ENCODE measurements around the gene PTPDC1.
"Not testable (repeated sequence)": the region's sequence is repeated elsewhere in the genome, so short reads cannot be mapped to it uniquely, and the experiment has no call there.

Gene PTPDC1

DNA sequence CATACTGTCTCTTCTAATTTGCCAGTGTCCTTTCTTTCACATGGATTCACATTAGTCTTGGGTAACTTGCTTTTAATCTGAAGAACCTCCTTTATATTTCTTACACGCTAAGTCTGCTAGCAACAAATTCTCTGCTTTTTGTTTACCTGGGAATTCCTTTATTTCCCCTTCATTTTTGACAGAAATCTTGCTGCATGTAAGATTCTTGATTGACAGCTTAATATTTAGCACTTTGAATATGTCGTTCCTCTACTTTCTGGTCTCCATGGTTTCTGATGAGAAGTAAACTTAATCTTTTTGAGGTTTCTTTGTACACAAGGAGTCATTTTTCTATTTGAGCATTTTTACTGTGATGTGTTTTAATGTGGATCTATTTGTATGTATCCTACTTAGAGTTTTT lies 6.2 kb upstream of the PTPDC1 start:
- H3K36me3 ChIP-seq (ENCODE audit: control insufficient read depth, insufficient read depth, low read length), result no peaks in the 10 kb centered on the region
- H3K9me3 ChIP-seq (ENCODE audit: control insufficient read depth, low read length), result no peaks in the 10 kb centered on the region
- H3K4me1 ChIP-seq (ENCODE audit: control insufficient read depth, insufficient read depth, low read length), result peaks cover 20% of the 10 kb centered on the region

DNA sequence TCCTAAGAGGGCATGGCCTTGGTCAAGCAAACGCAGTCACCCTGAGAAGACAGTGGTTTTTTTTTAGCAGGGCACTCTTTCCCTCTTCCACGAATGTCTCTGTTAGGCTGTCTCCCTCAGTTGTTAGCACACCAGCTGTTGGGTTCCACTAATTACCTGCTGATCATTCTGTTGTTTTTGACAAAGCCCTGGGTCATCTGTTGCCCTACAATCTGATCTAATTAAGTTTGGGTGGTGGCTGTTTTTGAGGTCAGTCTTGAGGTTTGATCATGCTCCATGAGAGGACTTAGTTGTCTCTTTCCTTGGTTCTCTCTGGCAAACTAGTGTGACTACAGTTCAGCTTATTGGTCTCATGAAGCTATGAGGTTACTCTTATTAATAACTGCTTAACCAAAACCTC lies 5.0 kb upstream of the PTPDC1 start:
- Histone ChIP-seq H3K27me3 (ENCODE audit: control insufficient read depth, insufficient read depth, low read length) (no peaks in the 10 kb centered on the region), H3K9ac (ENCODE audit: low read length) (no peak overlapping the region), H3K4me3 (ENCODE audit: low read length) (no peak overlapping the region), H3K4me1 (ENCODE audit: control insufficient read depth, insufficient read depth, low read length) (peaks cover 22% of the 10 kb centered on the region), H3K9me3 (ENCODE audit: control insufficient read depth, low read length) (no peaks in the 10 kb centered on the region), H3K36me3 (ENCODE audit: control insufficient read depth, insufficient read depth, low read length) (no peaks in the 10 kb centered on the region)

More for the DNA sequence above, 6.2 kb upstream of the PTPDC1 start:
- H3K4me3 ChIP-seq (ENCODE audit: low read length), result no peak overlapping the region
- H3K27me3 ChIP-seq (ENCODE audit: control insufficient read depth, insufficient read depth, low read length), result no peaks in the 10 kb centered on the region
- no peak overlapping the region for H3K9ac ChIP-seq (ENCODE audit: low read length)

DNA sequence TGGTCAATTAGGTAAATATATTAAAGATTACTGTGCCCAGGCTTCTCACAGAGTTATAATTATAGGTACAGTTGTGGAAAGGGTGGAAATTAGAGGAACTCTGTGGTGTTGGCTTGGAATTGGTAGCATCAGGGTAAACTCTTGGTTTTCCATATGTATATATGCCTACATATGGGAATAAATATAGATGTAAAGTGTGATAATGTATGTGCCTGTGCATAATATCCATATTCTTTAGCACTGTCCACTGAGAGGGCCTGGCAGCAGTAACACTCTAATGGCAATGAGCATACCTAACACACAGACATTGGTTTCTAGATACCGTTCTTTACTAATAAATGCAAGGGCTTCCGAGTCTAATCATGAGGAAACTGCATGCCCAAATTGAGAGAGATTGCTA lies 4.0 kb upstream of the PTPDC1 start:
- H3K4me1 ChIP-seq (ENCODE audit: control insufficient read depth, insufficient read depth, low read length), result peaks cover 22% of the 10 kb centered on the region
- H3K27me3 ChIP-seq (ENCODE audit: control insufficient read depth, insufficient read depth, low read length), result no peaks in the 10 kb centered on the region
- H3K4me3 ChIP-seq (ENCODE audit: low read length), result no peak overlapping the region

DNA sequence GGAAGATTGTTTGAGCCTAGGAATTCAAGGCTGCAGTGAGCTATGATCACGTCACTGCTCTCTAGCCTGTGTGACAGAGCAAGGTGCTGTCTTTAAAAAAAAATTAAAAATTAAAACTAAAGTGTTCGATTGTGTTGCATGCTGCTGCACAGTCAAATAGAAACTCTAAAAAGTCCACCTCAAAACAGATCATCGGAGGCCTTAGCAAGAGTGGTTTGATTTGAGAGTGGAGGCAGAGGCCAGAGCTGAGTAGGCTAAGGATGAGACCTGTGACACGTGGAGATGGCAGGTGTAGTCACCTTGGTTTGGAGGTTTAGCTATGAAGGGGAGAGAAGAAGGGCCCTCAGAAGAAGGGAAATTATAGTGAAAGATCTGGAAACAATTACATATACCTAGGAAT lies 2.8 kb upstream of the PTPDC1 start:
- peaks cover 20% of the 10 kb centered on the region for H3K4me1 ChIP-seq (ENCODE audit: control insufficient read depth, insufficient read depth, low read length)
- H3K9ac ChIP-seq (ENCODE audit: low read length), result no peak overlapping the region
- H3K36me3 ChIP-seq (ENCODE audit: control insufficient read depth, insufficient read depth, low read length), result no peaks in the 10 kb centered on the region
- no peaks in the 10 kb centered on the region for H3K27me3 ChIP-seq (ENCODE audit: control insufficient read depth, insufficient read depth, low read length)
- H3K9me3 ChIP-seq (ENCODE audit: control insufficient read depth, low read length), result no peaks in the 10 kb centered on the region
- no peak overlapping the region for H3K4me3 ChIP-seq (ENCODE audit: low read length)

More for the DNA sequence above, 4.0 kb upstream of the PTPDC1 start:
- Histone ChIP-seq H3K9ac (ENCODE audit: low read length) (no peak overlapping the region), H3K9me3 (ENCODE audit: control insufficient read depth, low read length) (no peaks in the 10 kb centered on the region), H3K36me3 (ENCODE audit: control insufficient read depth, insufficient read depth, low read length) (no peaks in the 10 kb centered on the region)

DNA sequence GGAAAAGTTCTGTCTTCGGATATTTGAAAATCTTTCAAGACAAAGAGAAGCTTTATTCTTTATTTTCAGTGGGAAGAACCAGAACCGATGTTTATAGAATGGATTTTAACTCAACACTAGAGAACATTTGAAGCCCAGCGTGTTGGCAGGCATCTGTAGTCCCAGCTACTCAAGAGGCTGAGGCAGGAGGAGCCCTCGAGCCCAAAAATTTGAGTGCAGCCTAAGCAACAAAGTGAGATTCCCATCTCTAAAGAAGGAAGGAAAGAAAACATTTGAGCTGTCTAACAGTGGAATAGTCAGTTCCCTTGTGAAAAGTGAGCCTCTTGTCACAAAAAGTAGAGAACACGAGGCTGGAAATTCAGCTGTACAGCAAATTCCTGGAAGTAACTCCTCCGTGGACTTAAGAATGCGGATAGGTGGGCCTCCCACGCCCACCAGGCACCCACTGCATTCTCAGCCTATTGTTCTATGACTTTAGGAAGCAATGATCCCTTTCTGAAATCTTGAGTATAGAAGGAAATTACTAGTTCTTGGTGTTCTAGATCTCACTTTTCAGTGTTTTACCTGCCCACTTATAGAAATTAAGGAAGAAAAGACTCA lies 2.3 kb upstream of the PTPDC1 start:
- H3K9me3 ChIP-seq (ENCODE audit: control insufficient read depth, low read length), result no peaks in the 10 kb centered on the region
- no peaks in the 10 kb centered on the region for H3K36me3 ChIP-seq (ENCODE audit: control insufficient read depth, insufficient read depth, low read length)
- no peaks in the 10 kb centered on the region for H3K27me3 ChIP-seq (ENCODE audit: control insufficient read depth, insufficient read depth, low read length)
- no peak overlapping the region for H3K4me3 ChIP-seq (ENCODE audit: low read length)
- peaks cover 20% of the 10 kb centered on the region for H3K4me1 ChIP-seq (ENCODE audit: control insufficient read depth, insufficient read depth, low read length)
- no peak overlapping the region for H3K9ac ChIP-seq (ENCODE audit: low read length)

DNA sequence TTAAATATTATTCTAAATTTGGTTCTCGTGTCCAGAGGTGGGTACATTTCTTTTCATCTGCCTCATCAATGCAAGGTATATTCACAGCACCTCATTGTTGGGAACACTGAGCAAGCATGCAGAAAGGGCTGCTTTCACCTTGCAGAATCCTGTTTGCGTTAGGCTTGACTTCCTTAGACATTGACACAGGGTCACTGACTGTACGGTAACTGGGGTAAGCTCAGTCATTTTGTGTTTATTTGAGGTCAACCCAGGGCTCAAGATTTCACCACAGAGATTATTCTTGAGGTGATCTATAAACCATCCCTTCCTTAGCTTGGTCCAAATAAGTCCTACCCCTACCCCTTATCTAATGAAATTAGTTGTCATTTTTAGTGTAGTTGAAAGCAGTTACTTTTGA lies 1.7 kb upstream of the PTPDC1 start:
- Histone ChIP-seq H3K27me3 (ENCODE audit: control insufficient read depth, insufficient read depth, low read length) (no peaks in the 10 kb centered on the region), H3K4me1 (ENCODE audit: control insufficient read depth, insufficient read depth, low read length) (peaks cover 14% of the 10 kb centered on the region)

DNA sequence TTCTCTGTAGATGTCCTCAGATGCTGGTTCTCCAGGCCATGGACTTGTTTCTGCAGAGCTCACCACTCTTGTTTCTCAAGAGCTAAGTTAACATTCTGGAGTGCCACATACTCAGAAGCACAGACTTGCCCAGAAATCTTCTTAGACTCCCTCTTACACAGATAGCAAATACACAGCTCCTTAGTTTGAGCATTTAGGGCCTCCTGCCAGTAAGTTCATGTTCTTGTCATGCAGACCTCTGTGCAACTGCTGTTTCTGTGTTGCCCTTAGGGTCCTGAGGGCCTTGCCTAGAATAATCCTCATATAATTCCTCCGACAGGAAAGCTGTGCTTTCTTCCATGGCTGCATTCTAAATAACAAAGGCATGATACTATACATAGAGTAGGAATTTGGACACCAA lies 1.3 kb upstream of the PTPDC1 start:
- H3K4me3 ChIP-seq (ENCODE audit: low read length), result no peak overlapping the region
- peaks cover 17% of the 10 kb centered on the region for H3K4me1 ChIP-seq (ENCODE audit: control insufficient read depth, insufficient read depth, low read length)
- no peak overlapping the region for H3K9ac ChIP-seq (ENCODE audit: low read length)
- H3K27me3 ChIP-seq (ENCODE audit: control insufficient read depth, insufficient read depth, low read length), result no peaks in the 10 kb centered on the region
- no peaks in the 10 kb centered on the region for H3K9me3 ChIP-seq (ENCODE audit: control insufficient read depth, low read length)
- H3K36me3 ChIP-seq (ENCODE audit: control insufficient read depth, insufficient read depth, low read length), result no peaks in the 10 kb centered on the region

More for the DNA sequence above, 1.7 kb upstream of the PTPDC1 start:
- Histone ChIP-seq H3K9me3 (ENCODE audit: control insufficient read depth, low read length) (no peaks in the 10 kb centered on the region), H3K4me3 (ENCODE audit: low read length) (no peak overlapping the region), H3K36me3 (ENCODE audit: control insufficient read depth, insufficient read depth, low read length) (no peaks in the 10 kb centered on the region), H3K9ac (ENCODE audit: low read length) (no peak overlapping the region)

DNA sequence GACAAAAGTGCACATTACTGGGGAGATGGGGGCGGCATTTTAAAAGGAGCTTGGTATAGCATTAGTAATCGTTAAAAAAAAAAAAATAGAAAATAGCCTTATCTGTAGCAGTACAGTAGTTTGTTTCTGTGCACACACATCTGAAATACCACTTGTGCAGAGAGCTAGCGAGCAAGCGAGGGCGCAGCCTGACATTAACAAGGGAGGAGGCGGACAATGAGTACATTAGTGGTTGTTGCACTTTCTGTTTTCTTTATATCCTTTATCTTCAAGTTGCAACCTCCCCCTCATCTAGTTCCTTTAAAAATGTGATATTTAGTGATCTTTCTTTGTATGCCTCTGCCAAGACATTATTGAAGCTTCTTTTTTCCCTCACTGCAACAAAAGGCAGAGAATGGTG lies 880 bp upstream of the PTPDC1 start:
- Histone ChIP-seq H3K9ac (ENCODE audit: low read length) (no peak overlapping the region), H3K9me3 (ENCODE audit: control insufficient read depth, low read length) (no peaks in the 10 kb centered on the region), H3K36me3 (ENCODE audit: control insufficient read depth, insufficient read depth, low read length) (no peaks in the 10 kb centered on the region), H3K27me3 (ENCODE audit: control insufficient read depth, insufficient read depth, low read length) (no peaks in the 10 kb centered on the region), H3K4me1 (ENCODE audit: control insufficient read depth, insufficient read depth, low read length) (peaks cover 21% of the 10 kb centered on the region), H3K4me3 (ENCODE audit: low read length) (no peak overlapping the region)

DNA sequence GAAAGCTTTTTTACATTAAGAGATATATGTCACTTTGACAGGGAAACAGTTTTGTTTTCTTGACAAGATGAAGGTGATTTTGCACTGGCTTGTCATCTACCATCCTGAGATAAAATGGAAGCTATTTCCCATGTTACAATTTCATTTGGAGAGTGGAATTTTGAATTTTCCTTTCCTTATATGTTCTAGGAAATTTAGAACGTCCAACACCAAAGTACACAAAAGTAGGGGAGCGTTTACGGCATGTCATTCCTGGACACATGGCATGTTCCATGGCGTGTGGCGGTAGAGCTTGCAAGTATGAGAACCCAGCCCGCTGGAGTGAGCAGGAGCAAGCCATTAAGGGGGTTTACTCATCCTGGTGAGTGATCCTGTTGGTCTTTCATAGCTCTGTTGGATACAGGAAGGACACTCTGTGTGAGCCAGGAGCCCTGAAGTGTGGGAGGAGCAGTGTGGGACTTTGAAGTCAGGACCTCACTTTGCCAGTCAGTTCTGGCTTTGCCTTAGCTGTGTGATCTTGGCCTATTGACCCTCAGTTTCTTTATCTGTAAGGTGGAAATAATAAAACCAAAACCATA lies 887 bp downstream of the PTPDC1 start:
- Histone ChIP-seq H3K4me1 (ENCODE audit: control insufficient read depth, insufficient read depth, low read length) (peaks cover 23% of the 10 kb centered on the region), H3K36me3 (ENCODE audit: control insufficient read depth, insufficient read depth, low read length) (no peaks in the 10 kb centered on the region), H3K9me3 (ENCODE audit: control insufficient read depth, low read length) (no peaks in the 10 kb centered on the region), H3K27me3 (ENCODE audit: control insufficient read depth, insufficient read depth, low read length) (no peaks in the 10 kb centered on the region), H3K4me3 (ENCODE audit: low read length) (no peak overlapping the region), H3K9ac (ENCODE audit: low read length) (no peak overlapping the region)

DNA sequence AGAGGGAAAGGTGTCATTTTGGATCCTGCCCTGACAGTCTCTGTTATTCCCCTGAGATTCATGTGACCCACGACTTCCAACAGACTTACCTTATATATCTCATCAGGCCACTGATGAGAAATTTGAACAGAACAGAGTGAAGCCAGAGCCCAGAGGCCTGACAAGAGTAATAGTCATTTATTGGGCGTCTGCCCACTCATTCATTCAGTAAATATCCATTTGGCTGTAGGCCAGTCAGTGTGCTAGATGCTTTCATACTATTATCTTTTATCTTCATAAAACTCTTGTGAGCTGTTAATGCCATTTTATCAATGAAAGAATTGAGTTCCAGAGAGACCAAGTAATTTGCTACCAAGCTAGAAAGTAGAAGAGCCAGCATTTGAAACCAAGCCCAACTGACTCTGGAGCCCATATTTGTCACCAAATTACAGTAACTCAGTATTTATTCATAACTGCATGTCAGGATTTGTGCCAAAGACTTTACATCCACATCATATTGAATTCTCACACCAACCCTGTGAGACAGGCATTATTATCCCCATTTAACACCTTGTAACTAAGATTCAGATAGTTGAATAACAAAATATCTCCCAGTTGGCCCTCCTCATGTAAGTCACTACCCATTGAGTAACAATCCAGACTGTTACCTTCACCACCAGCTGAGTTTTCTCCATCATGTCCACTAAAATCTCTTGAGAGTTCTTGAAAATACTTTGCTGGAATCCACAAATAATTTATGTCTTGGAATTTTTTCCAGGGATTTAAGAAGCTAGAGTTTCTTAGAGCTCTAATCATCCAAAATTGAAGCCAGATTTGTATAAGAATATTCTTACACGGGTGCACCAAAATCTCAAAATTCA lies 2.5 kb downstream of the PTPDC1 start:
- Histone ChIP-seq H3K36me3 (ENCODE audit: control insufficient read depth, insufficient read depth, low read length) (no peaks in the 10 kb centered on the region), H3K9me3 (ENCODE audit: control insufficient read depth, low read length) (no peaks in the 10 kb centered on the region), H3K4me3 (ENCODE audit: low read length) (no peak overlapping the region), H3K9ac (ENCODE audit: low read length) (no peak overlapping the region), H3K4me1 (ENCODE audit: control insufficient read depth, insufficient read depth, low read length) (peaks cover 23% of the 10 kb centered on the region), H3K27me3 (ENCODE audit: control insufficient read depth, insufficient read depth, low read length) (no peaks in the 10 kb centered on the region)

DNA sequence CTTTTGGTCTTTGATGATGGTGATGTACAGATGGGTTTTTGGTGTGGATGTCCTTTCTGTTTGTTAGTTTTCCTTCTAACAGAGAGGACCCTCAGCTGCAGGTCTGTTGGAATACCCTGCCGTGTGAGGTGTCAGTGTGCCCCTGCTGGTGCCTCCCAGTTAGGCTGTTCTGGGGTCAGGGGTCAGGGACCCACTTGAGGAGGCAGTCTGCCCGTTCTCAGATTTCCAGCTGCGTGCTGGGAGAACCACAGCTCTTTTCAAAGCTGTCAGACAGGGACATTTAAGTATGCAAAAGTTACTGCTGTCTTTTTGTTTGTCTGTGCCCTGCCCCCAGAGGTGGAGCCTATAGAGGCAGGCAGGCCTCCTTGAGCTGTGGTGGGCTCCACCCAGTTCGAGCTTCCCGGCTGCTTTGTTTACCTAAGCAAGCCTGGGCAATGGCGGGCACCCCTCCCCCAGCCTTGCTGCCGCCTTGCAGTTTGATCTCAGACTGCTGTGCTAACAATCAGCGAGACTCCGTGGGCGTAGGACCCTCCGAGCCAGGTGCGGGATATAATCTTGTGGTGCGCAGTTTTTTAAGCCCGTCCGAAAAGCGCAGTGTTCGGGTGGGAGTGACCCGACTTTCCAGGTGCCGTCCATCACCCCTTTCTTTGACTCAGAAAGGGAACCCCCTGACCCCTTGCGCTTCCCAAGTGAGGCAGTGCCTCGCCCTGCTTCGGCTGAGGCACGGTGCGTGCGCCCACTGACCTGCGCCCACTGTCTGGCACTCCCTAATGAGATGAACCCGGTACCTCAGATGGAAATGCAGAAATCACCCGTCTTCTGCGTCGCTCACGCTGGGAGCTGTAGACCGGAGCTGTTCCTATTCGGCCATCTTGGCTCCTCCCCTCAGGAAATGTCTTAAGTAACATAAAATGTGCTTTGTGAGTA lies 10.2 kb downstream of the PTPDC1 start:
- H3K9me3 ChIP-seq (ENCODE audit: control insufficient read depth, low read length); H3K36me3 ChIP-seq (ENCODE audit: control insufficient read depth, insufficient read depth, low read length); H3K27me3 ChIP-seq (ENCODE audit: control insufficient read depth, insufficient read depth, low read length); H3K4me1 ChIP-seq (ENCODE audit: control insufficient read depth, insufficient read depth, low read length): not testable (repeated sequence)
- Histone ChIP-seq H3K4me3 (ENCODE audit: low read length) (peak overlapping the region; percentile 41), H3K9ac (ENCODE audit: low read length) (peak overlapping the region; percentile 15)
